Activated CD4-positive, alpha-beta T cell treated with anti-CD3 and anti-CD28 coated beads, Interleukin-2, amount 50 U/mL, for 4 hours (primary cell): ENCODE data around the gene HM13.

Experiments
- DNase-seq, 2 experiments: peaks; one replicate each; pipeline ENCODE4 v3.0.0-alpha.2; 2020

Gene HM13

DNA sequence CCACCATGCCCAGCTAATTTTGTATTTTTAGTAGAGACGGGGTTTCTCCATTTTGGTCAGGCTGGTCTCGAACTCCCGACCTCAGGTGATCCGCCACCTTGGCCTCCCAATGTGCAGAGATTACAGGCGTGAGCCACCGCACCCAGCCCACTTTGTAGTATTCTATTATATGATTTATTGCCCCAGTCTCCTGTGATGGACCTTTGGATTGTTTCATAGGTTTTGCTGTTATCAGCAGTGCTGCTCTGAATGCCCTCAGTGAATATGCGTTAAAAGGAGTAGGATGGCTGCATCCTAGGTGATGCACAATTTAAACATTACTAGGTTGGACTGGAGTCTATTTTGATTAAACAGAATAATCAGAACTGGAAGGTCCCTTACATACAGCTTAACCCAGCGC, 101.2 kb downstream of the HM13 start:
- no peak for DNase-seq

DNA sequence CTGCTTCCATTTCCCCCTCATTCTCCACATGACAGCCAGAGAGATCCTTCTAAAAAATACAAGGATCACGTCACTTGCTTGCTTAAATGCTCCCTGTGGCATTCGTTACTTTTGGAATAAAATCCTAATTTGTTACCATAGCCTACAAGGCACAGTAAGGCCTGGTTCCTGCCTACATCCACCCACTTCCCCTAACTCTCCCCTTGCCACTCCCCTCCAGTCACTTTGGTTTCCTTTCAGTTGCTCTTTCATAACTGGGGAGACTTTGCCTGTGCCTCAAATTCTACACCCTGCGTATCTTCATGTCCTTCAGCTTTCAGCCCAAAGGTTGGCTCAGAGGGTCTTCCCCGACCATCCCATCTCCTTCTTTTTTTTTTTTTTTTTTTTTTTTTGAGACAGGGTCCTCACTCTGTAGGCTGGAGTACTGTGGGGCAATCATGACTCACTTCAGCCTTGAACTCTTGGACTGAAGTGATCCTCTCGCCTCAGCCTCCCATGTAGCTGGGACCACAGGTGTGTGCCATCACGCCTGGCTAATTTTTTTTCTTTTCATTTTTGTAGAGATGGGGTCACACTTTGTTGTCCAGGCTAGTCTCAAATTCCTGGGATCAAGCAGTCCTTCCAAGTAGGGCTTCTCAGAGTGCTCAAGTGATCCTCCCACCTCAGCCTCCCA, 103.3 kb downstream of the HM13 start:
- DNase-seq, result no peak
